Astrocyte (in vitro differentiated cells and primary cell): Measurements from ENCODE around the gene HECA.

Experiments
- CTCF ChIP-seq: IDR thresholded peaks from 2 replicates; pipeline ENCODE4 v1.5.1; 2011; ENCODE audit warnings: low read depth, mild to moderate bottlenecking, inconsistent platforms, low read length, moderate library complexity; ENCODE audit not compliant: insufficient read depth
- EZH2 ChIP-seq: IDR thresholded peaks from 2 replicates; pipeline ENCODE4 v1.6.1; 2012; ENCODE audit warnings: mild to moderate bottlenecking, low read length, inconsistent platforms; ENCODE audit not compliant: insufficient read depth

DNA sequence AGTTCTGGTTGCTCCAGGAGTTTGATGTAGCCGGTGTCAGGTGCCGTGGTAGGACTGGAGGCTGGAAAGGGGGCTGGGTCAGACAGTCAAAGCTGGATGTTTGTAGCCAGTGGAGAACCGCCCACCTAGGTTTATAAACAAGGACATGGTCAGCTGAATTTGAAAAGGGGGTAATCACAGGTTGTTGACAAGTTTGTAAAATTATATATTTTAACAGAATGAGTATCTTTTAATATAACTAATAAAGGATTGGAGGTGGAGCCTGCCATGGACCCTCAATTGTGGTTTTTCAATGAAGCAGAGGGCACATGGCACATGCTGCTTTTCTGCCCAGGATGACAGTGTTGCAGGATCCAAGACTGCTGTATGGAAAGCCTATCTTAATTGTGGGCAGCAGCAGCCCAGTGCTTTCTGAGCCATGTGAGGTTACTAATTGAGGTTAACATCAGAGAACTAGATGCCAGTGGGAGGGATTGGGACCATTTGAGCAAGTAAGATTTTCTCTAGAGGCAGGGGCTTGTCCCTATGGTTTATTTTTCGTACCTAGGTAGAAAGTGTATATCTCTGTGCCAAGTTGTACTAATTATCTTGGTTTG is 9.7 kb downstream of the HECA start:
- no peak for TF ChIP-seq CTCF
- TF ChIP-seq EZH2 = no peak
